H1 (cell line): ENCODE results near the gene YOD1. TPM values are rescaled to one million over a fixed set of nuclear protein-coding genes. Genes with fewer than 3 reads are reported as not detected.

ENCODE experiments used
- GABPA ChIP-seq: IDR thresholded peaks from 2 replicates; pipeline ENCODE4 v1.6.1; 2011; ENCODE audit warnings: mild to moderate bottlenecking, low read length, moderate library complexity, borderline replicate concordance; ENCODE audit not compliant: insufficient read depth
- MAX ChIP-seq: IDR thresholded peaks from 2 replicates; pipeline ENCODE4 v1.6.1; 2012; ENCODE audit warnings: inconsistent platforms
- NRF1 ChIP-seq: IDR thresholded peaks from 2 replicates; pipeline ENCODE4 v1.6.1; 2011; ENCODE audit warnings: mild to moderate bottlenecking, low read depth, low read length, improper control_type of control experiment
- SP4 ChIP-seq: IDR thresholded peaks from 2 replicates; pipeline ENCODE4 v1.6.1; 2012; ENCODE audit warnings: low read length, inconsistent platforms
- TEAD4 ChIP-seq: IDR thresholded peaks from 2 replicates; pipeline ENCODE4 v1.6.1; 2012; ENCODE audit warnings: low read depth, low read length, inconsistent platforms, mixed read lengths
- polyA plus RNA-seq, 7 experiments: library from polyadenylated mRNA; depleted of rRNA in 3 of 7; stranded (reverse) in 5 of 7; unstranded in 2 of 7; fragments of >200 nt in 5 of 7; fragments of 200-250 nt in 2 of 7; gene quantifications; 1 replicate in 5 of 7; 2 replicates in 1 of 7; 4 replicates in 1 of 7; pipeline versions ENCODE4 v1.2.1 to v1.2.3, GENCODE V29; 2011 to 2013; ENCODE audit warnings: missing spikeins in 2 of 7, mixed read lengths in 2 of 7
- total RNA-seq: library from RNA; stranded (reverse); fragmentation: NEBNext Ultra II Directional; extraction: Animal tissue kit (Norgen Biotek cat#: 25700); gene quantifications from 2 replicates; pipeline ENCODE4 v1.2.1, GENCODE V29; 2021

Gene YOD1
- total and polyA plus RNA-seq, 2 of the 8 experiments (the other 6 are each of a cell fraction or from before 2014, with no cell fraction given), result 1.9 to 11.8 TPM

GRCh38 chr1:207031632-207032264 is 19.3 kb downstream of the YOD1 start (continued):
- TF ChIP-seq GABPA, result no peak
- TF ChIP-seq TEAD4, result no peak
- TF ChIP-seq NRF1, result no peak
- TF ChIP-seq MAX, result no peak
- no peak for TF ChIP-seq SP4
